Measurements from ENCODE around the gene NEK1.

- TF ChIP-seq CTCF (conservative IDR thresholded peaks at IDR 0.05; ENCODE audit: low read depth in 2 of 2) (no peak), JUNB (IDR thresholded peaks at IDR 0.05; ENCODE audit: unreplicated experiment) (no peak), REST (IDR thresholded peaks at IDR 0.05; ENCODE audit: unreplicated experiment) (no peak), CREB1 (CRISPR knock-in tag; IDR thresholded peaks at IDR 0.05; ENCODE audit: low read depth) (no peak), ZNF114 (CRISPR knock-in tag; IDR thresholded peaks at IDR 0.05) (no peak), POLR2AphosphoS5 (IDR thresholded peaks at IDR 0.05; ENCODE audit: low read depth) (no peak), EZH2 (IDR thresholded peaks at IDR 0.05; ENCODE audit: low read depth, unreplicated experiment) (no peak), EZH2phosphoT487 (IDR thresholded peaks at IDR 0.05; ENCODE audit: unreplicated experiment) (no peak)
Observed at GRCh38 chr4:169385376-169385775, 227.0 kb downstream of the NEK1 start.
